Testis (tissue), 3 donors: ENCODE data around the gene FGF12. TPM values are rescaled to one million over a fixed set of nuclear protein-coding genes. Genes with fewer than 3 reads are reported as not detected.

Source experiments
- DNase-seq: peaks from one replicate; pipeline ENCODE4 v3.0.0-alpha.2; 2019
- H3K27ac ChIP-seq, 2 donors: fragments of 200-600 bp; sonication (generic); one replicate each; pipeline ENCODE4 v1.5.1; 2019
- H3K27me3 ChIP-seq: fragments of 200-600 bp; sonication (generic); one replicate; pipeline ENCODE4 v1.5.1; 2019
- H3K36me3 ChIP-seq: fragments of 200-600 bp; sonication (generic); one replicate; pipeline ENCODE4 v1.5.1; 2017; ENCODE audit warnings: low read depth; ENCODE audit errors: missing control alignments
- H3K4me1 ChIP-seq: fragments of 200-600 bp; sonication (generic); one replicate; pipeline ENCODE4 v1.5.1; 2019
- H3K4me3 ChIP-seq, 2 donors: fragments of 200-600 bp; sonication (generic); one replicate each; pipeline ENCODE4 v1.5.1; 2017 to 2019
- H3K9me3 ChIP-seq: fragments of 200-600 bp; sonication (generic); one replicate; pipeline ENCODE4 v1.5.1; 2017
- POLR2A ChIP-seq: fragments of 450-650 bp; IDR thresholded peaks from one replicate; pipeline ENCODE4 v1.6.1; 2017; ENCODE audit warnings: antibody characterized with exemption, mild to moderate bottlenecking, moderate library complexity
- WGBS, 2 donors: methylation state at CpG; one replicate each; pipeline ENCODE4 v1.1.5; 2018; 5-methylcytosine and 5-hydroxymethylcytosine counted together
- intact Hi-C: fragments of 100-400 bp; cut with DNase I; formaldehyde crosslinking; loops from one replicate; pipeline ENCODE4 v1.15.1; 2023; ENCODE audit warnings: low total_unique reads
- polyA plus RNA-seq: library from polyadenylated mRNA; stranded (reverse); fragments of 350-450 nt; fragmentation: Illumina TruSeq; extraction: RNeasy Lipid Tissue Mini Kit (QIAGEN cat#74804); gene quantifications from one replicate; pipeline ENCODE4 v1.2.3, GENCODE V29; 2014; ENCODE audit warnings: low read depth, low replicate concordance; ENCODE audit not compliant: insufficient read depth
- total RNA-seq, 2 donors: library from RNA; depleted of rRNA; stranded (reverse); fragments of >200 nt; gene quantifications; one replicate each; pipeline ENCODE4 v1.2.3, GENCODE V29; 2016
- TF ChIP-seq, protein P1 (sequence below), 3 experiments: fragments of 450-650 bp in 2 of 3; fragments of 200-600 bp in 1 of 3; sonication (generic) in 1 of 3; IDR thresholded peaks; one replicate each; pipeline ENCODE4 v1.5.1; 2016 to 2019; ENCODE audit warnings: antibody characterized with exemption in 3 of 3, mild to moderate bottlenecking in 2 of 3, moderate library complexity in 1 of 3

Gene FGF12
- total and polyA plus RNA-seq, 3 donors from 2014 or later = 2.3 to 3.3 (median 3.0) TPM

DNA sequence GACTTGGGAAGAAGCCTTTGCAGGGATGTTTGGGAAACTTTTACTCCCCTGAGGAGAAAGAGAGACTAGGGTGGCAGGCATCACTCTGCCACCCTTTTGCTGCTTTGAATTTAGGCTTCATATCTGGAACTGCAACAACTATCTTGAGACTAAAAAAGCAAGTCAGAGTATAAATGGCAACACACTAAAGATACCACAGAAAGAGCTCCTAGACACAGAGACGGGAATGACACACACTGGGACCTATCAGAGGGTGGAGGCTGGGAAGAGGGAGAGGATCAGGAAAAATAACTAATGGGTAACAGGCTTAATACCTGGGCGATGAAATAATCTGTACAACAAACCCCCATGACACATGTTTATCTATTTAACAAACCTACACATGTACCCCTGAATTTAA, 237.8 kb downstream of the FGF12 start:
- H3K4me3 ChIP-seq = no peak overlapping the region
- no peaks in the 10 kb centered on the region for H3K9me3 ChIP-seq
- intact Hi-C loops = no loop called here
- no peaks in the 10 kb centered on the region for H3K36me3 ChIP-seq
- H3K27me3 ChIP-seq = no peaks in the 10 kb centered on the region
- 75 to 83% methylated on average over 2 of the region's 2 CpGs for WGBS, 2 donors
- no peak overlapping the region for H3K27ac ChIP-seq
- no peaks in the 10 kb centered on the region for H3K4me1 ChIP-seq
- no peak for TF ChIP-seq POLR2A
- DNase-seq = no peak

DNA sequence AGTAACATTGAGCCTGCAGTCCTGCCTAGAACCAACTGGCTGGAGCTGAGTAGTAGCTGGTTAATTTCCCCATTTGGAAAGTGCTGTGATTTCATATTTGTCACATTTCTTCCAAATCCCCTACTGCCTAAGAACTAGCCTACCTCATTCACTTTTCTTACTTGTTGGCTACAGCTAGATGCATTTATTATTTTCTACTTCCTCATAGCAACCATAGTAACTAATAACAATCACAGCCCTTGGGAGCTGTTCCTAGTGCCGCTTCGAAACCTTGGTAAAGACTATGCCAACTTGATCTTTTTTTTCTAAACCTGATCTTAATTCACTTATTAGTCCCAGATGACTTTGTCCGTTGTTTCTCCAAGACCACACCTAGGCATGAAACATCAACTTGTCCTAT, 240.3 kb downstream of the FGF12 start:
- 82 to 93% methylated on average over 3 of the region's 3 CpGs for WGBS, 2 donors
- Histone ChIP-seq H3K9me3 (no peaks in the 10 kb centered on the region), H3K4me1 (no peaks in the 10 kb centered on the region), H3K36me3 (no peaks in the 10 kb centered on the region), H3K27ac (no peak overlapping the region), H3K27me3 (no peaks in the 10 kb centered on the region), H3K4me3 (no peak overlapping the region)
- intact Hi-C loops = no loop called here
- DNase-seq = no peak
- TF ChIP-seq, protein P1, sequence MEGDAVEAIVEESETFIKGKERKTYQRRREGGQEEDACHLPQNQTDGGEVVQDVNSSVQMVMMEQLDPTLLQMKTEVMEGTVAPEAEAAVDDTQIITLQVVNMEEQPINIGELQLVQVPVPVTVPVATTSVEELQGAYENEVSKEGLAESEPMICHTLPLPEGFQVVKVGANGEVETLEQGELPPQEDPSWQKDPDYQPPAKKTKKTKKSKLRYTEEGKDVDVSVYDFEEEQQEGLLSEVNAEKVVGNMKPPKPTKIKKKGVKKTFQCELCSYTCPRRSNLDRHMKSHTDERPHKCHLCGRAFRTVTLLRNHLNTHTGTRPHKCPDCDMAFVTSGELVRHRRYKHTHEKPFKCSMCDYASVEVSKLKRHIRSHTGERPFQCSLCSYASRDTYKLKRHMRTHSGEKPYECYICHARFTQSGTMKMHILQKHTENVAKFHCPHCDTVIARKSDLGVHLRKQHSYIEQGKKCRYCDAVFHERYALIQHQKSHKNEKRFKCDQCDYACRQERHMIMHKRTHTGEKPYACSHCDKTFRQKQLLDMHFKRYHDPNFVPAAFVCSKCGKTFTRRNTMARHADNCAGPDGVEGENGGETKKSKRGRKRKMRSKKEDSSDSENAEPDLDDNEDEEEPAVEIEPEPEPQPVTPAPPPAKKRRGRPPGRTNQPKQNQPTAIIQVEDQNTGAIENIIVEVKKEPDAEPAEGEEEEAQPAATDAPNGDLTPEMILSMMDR (IDR thresholded peaks at IDR 0.05) = no peak
- no peak for TF ChIP-seq POLR2A

DNA sequence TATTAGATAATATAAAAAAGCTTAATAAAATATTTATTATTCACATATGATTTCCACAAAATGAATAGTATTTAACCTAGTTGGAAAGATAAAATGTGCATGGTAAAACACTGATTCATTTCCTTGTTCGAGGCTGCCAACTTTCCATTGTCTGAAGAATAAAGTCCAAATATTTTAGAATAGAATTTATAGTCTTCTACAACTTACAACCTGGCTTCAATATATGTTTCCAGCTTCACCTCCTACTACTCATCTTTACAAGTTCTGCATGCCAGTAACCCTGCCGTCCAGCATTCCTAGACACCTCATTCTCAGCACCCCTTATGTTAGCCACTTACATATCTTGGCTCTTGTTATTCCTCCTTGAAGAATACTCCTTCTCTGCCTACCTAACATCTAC, 244.5 kb downstream of the FGF12 start:
- H3K27me3 ChIP-seq = no peaks in the 10 kb centered on the region
- TF ChIP-seq POLR2A = no peak
- TF ChIP-seq, protein P1 (IDR thresholded peaks at IDR 0.05) = no peak
- DNase-seq = no peak
- no peak overlapping the region for H3K27ac ChIP-seq
- 62 to 67% methylated on average over 2 of the region's 2 CpGs for WGBS, 2 donors
- no peaks in the 10 kb centered on the region for H3K9me3 ChIP-seq
- intact Hi-C loops = no loop called here
- H3K36me3 ChIP-seq = no peaks in the 10 kb centered on the region
- no peaks in the 10 kb centered on the region for H3K4me1 ChIP-seq
- H3K4me3 ChIP-seq = no peak overlapping the region

DNA sequence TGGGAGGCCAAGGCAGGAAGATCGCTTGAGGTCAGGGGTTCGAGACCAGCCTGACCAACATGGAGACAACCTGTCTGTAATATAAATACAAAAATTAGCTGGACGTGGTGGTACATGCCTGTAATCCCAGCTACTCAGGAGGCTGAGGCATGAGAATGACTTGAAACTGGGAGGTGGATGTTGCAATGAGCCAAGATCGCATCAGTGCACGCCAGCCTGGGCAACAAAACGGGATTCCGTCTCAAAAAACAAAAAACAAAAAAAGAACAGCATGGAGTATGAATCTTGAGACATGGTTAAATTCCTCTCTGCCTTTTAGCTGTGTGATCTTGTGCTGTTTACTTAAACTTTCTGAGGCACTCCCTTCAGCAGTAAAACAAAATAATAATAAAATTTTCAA, 244.9 kb downstream of the FGF12 start:
- intact Hi-C loops = no loop called here
- no peak for DNase-seq

DNA sequence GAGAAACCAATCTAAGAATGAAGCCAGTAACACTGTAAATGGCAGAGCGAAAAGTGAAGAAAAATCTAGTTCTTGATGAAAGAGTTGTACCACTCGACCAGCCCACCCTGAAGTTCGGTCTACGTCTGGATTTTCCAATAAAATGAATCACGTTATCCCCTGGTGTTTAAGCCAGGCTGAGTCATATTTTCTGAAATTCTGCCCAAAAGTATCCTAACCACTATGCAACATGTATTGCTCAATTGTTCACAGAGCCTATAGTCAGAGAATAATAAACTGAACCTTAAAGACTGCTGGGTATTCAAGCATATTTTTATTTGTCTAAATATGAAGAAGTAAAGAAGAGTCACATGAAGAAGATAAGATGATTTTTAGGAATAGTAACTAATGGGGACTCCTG, 245.7 kb downstream of the FGF12 start:
- no peak for DNase-seq
- TF ChIP-seq, protein P1 (IDR thresholded peaks at IDR 0.05) = no peak
- TF ChIP-seq POLR2A = no peak
- Histone ChIP-seq H3K27me3 (no peaks in the 10 kb centered on the region), H3K9me3 (no peaks in the 10 kb centered on the region), H3K27ac (no peak overlapping the region), H3K36me3 (no peaks in the 10 kb centered on the region), H3K4me3 (no peak overlapping the region), H3K4me1 (no peaks in the 10 kb centered on the region)
- WGBS, 2 donors = 87 to 89% methylated on average over 5 of the region's 5 CpGs
- intact Hi-C loops = no loop called here

More for the DNA sequence above, 244.9 kb downstream of the FGF12 start:
- no peak for TF ChIP-seq POLR2A
- TF ChIP-seq, protein P1 (IDR thresholded peaks at IDR 0.05) = no peak
- 82 to 85% methylated on average over 7 of the region's 7 CpGs for WGBS, 2 donors
- no peak overlapping the region for H3K4me3 ChIP-seq
- no peak overlapping the region for H3K27ac ChIP-seq
- no peaks in the 10 kb centered on the region for H3K36me3 ChIP-seq
- no peaks in the 10 kb centered on the region for H3K27me3 ChIP-seq
- no peaks in the 10 kb centered on the region for H3K4me1 ChIP-seq
- H3K9me3 ChIP-seq = no peaks in the 10 kb centered on the region
